Esophagus (tissue), 2 donors: Measurements from ENCODE around the gene RAB11FIP4. TPM values are rescaled to one million over a fixed set of nuclear protein-coding genes. Genes with fewer than 3 reads are reported as not detected.
"Not testable (repeated sequence)": the region's sequence is repeated elsewhere in the genome, so short reads cannot be mapped to it uniquely, and the experiment has no call there.

ENCODE experiments used
- H3K27ac ChIP-seq, 2 donors: one replicate each; pipeline ENCODE4 v1.5.1; 2013; ENCODE audit warnings: low read depth in 2 of 2, mild to moderate bottlenecking in 2 of 2, inconsistent platforms in 1 of 2, low read length in 1 of 2, moderate library complexity in 1 of 2
- H3K27me3 ChIP-seq, 2 donors: one replicate each; pipeline ENCODE4 v1.6.1; 2013; ENCODE audit warnings: low read length in 2 of 2, control low read depth in 1 of 2, mild to moderate bottlenecking in 1 of 2; ENCODE audit not compliant: insufficient read depth in 2 of 2, control insufficient read depth in 1 of 2
- H3K36me3 ChIP-seq, 2 donors: one replicate each; pipeline ENCODE4 v1.6.1; 2013; ENCODE audit warnings: low read length in 1 of 2; ENCODE audit not compliant: control insufficient read depth in 2 of 2, insufficient read depth in 2 of 2
- H3K4me1 ChIP-seq, 2 donors: one replicate each; pipeline ENCODE4 v1.6.1; 2013; ENCODE audit warnings: low read length in 1 of 2; ENCODE audit not compliant: control insufficient read depth in 2 of 2, insufficient read depth in 2 of 2
- H3K4me3 ChIP-seq, 2 donors: one replicate each; pipeline ENCODE4 v1.5.1; 2013; ENCODE audit warnings: low read length in 2 of 2, mild to moderate bottlenecking in 2 of 2, low read depth in 1 of 2, moderate library complexity in 1 of 2
- H3K9me3 ChIP-seq, 2 donors: one replicate each; pipeline ENCODE4 v1.6.1; 2013; ENCODE audit warnings: mild to moderate bottlenecking in 2 of 2, low read depth in 1 of 2, low read length in 1 of 2, moderate library complexity in 1 of 2; ENCODE audit not compliant: control insufficient read depth in 2 of 2, insufficient read depth in 1 of 2
- WGBS, 2 donors: extraction: QIAGEN DNeasy Blood & Tissue Kit; methylation state at CpG; one replicate each; pipeline ENCODE4 v1.1.7; 2013; 5-methylcytosine and 5-hydroxymethylcytosine counted together
- polyA plus RNA-seq, 2 donors: library from polyadenylated mRNA; stranded (reverse); fragments of 200-250 nt; gene quantifications; one replicate each; pipeline ENCODE4 v1.2.3, GENCODE V29; 2013
- donor health status: healthy with polysubstance abuse.
- donor health status: Bipolar disorder and iron deficiency.

RAB11FIP4 gene
- 1 to 10 TPM; 5.0 TPM for polyA plus RNA-seq

GRCh38 chr17:31391496-31391949, at the start of gene RAB11FIP4:
Gene RAB11FIP4, plus strand, starts transcription at chr17:31391675. Its CDS starts 178 bp downstream, at chr17:31391853.
- no peak within 1 kb of the TSS for H3K27ac ChIP-seq
- WGBS, 2 donors: 0 to 1% methylated on average over 25 to 68 of the region's 69 CpGs
- H3K4me3 ChIP-seq: peak within 1 kb of the TSS; percentile 32 to 45
- peaks cover 6 to 13% of the 10 kb centered on the region in 2 donors for H3K4me1 ChIP-seq
- no peaks in the 10 kb centered on the region for H3K27me3 ChIP-seq
- H3K9me3 ChIP-seq: no peaks in the 10 kb centered on the region
- H3K36me3 ChIP-seq: no peaks in the 10 kb centered on the region

- H3K36me3 ChIP-seq, H3K27me3 ChIP-seq, H3K4me1 ChIP-seq, H3K27ac ChIP-seq, H3K4me3 ChIP-seq, H3K9me3 ChIP-seq: not testable (repeated sequence)
- 88 to 96% methylated on average over 14 to 19 of the region's 34 CpGs for WGBS, 2 donors
These were observed 46.2 kb upstream of the RAB11FIP4 start for GRCh38 chr17:31345191-31345747.

- Histone ChIP-seq H3K4me3 (no peak overlapping the region), H3K9me3 (no peaks in the 10 kb centered on the region), H3K36me3 (no peaks in the 10 kb centered on the region), H3K4me1 (no peaks in the 10 kb centered on the region), H3K27me3 (no peaks in the 10 kb centered on the region), H3K27ac (no peak overlapping the region)
These were observed 42.0 kb upstream of the RAB11FIP4 start for GRCh38 chr17:31349454-31349853.

- peaks cover 0 to 2% of the 10 kb centered on the region in 2 donors for H3K36me3 ChIP-seq
- no peaks in the 10 kb centered on the region for H3K27me3 ChIP-seq
- H3K4me1 ChIP-seq: no peaks in the 10 kb centered on the region
- no peak overlapping the region for H3K4me3 ChIP-seq
- H3K9me3 ChIP-seq: no peaks in the 10 kb centered on the region
- H3K27ac ChIP-seq: no peak overlapping the region
- 60 to 62% methylated on average over 1 of the region's 1 CpG for WGBS, 2 donors
These were observed 35.5 kb upstream of the RAB11FIP4 start for GRCh38 chr17:31355935-31356334.

GRCh38 chr17:31357091-31357490, 34.4 kb upstream of the RAB11FIP4 start:
- H3K36me3 ChIP-seq: peaks cover 0 to 2% of the 10 kb centered on the region in 2 donors
- no peaks in the 10 kb centered on the region for H3K4me1 ChIP-seq
- H3K4me3 ChIP-seq: no peak overlapping the region
- no peaks in the 10 kb centered on the region for H3K27me3 ChIP-seq
- no peak overlapping the region for H3K27ac ChIP-seq
- whole genome bisulfite sequencing, 2 donors: 73 to 76% methylated on average over 2 of the region's 2 CpGs
- no peaks in the 10 kb centered on the region for H3K9me3 ChIP-seq

- H3K27ac ChIP-seq: no peak overlapping the region
- no peaks in the 10 kb centered on the region for H3K27me3 ChIP-seq
- H3K4me3 ChIP-seq: no peak overlapping the region
- 80 to 81% methylated on average over 3 of the region's 3 CpGs for WGBS, 2 donors
- H3K9me3 ChIP-seq: no peaks in the 10 kb centered on the region
- no peaks in the 10 kb centered on the region for H3K4me1 ChIP-seq
- H3K36me3 ChIP-seq: peaks cover 0 to 2% of the 10 kb centered on the region in 2 donors
These were observed 33.6 kb upstream of the RAB11FIP4 start for GRCh38 chr17:31357839-31358394.

- Histone ChIP-seq H3K27ac (no peak overlapping the region), H3K4me1 (no peaks in the 10 kb centered on the region), H3K9me3 (no peaks in the 10 kb centered on the region), H3K27me3 (no peaks in the 10 kb centered on the region), H3K4me3 (no peak overlapping the region), H3K36me3 (peaks cover 2 to 4% of the 10 kb centered on the region in 2 donors)
- 96 to 97% methylated on average over 6 of the region's 6 CpGs for WGBS, 2 donors
These were observed 27.5 kb upstream of the RAB11FIP4 start for GRCh38 chr17:31364012-31364411.

- Histone ChIP-seq H3K27me3 (no peaks in the 10 kb centered on the region), H3K4me1 (no peaks in the 10 kb centered on the region), H3K27ac (no peak overlapping the region), H3K36me3 (peaks cover 2% of the 10 kb centered on the region in 2 donors), H3K4me3 (no peak overlapping the region), H3K9me3 (no peaks in the 10 kb centered on the region)
- 97 to 98% methylated on average over 4 of the region's 4 CpGs for WGBS, 2 donors
These were observed 25.4 kb upstream of the RAB11FIP4 start for GRCh38 chr17:31366088-31366487.

GRCh38 chr17:31369266-31369665, 22.2 kb upstream of the RAB11FIP4 start:
- no peaks in the 10 kb centered on the region for H3K4me1 ChIP-seq
- no peaks in the 10 kb centered on the region for H3K9me3 ChIP-seq
- H3K27me3 ChIP-seq: no peaks in the 10 kb centered on the region
- H3K27ac ChIP-seq: no peak overlapping the region
- no peak overlapping the region for H3K4me3 ChIP-seq
- H3K36me3 ChIP-seq: peaks cover 2% of the 10 kb centered on the region in 2 donors

GRCh38 chr17:31371511-31372097, 19.9 kb upstream of the RAB11FIP4 start:
- no peaks in the 10 kb centered on the region for H3K36me3 ChIP-seq
- no peak overlapping the region for H3K27ac ChIP-seq
- H3K27me3 ChIP-seq: no peaks in the 10 kb centered on the region
- WGBS, 2 donors: 44 to 48% methylated on average over 4 of the region's 4 CpGs
- H3K4me3 ChIP-seq: no peak overlapping the region
- H3K4me1 ChIP-seq: no peaks in the 10 kb centered on the region
- no peaks in the 10 kb centered on the region for H3K9me3 ChIP-seq
